K562 (cell line): ENCODE data around the gene TSPAN14. TPM values are rescaled to one million over a fixed set of nuclear protein-coding genes. Genes with fewer than 3 reads are reported as not detected.

Experiments
- BCL6 ChIP-seq: fragments of 250-450 bp; sonication (Bioruptor Pico); IDR thresholded peaks from 2 replicates; pipeline ENCODE4 v1.4.0; 2020
- BRF1 ChIP-seq: IDR thresholded peaks from 3 replicates; pipeline ENCODE4 v1.6.1; 2011; ENCODE audit warnings: borderline replicate concordance, mild to moderate bottlenecking; ENCODE audit not compliant: insufficient read length; ENCODE audit errors: extremely low read depth
- CBX5 ChIP-seq: IDR thresholded peaks from 2 replicates; pipeline ENCODE4 v1.6.1; 2014; ENCODE audit warnings: low read depth, borderline replicate concordance
- CTBP1 ChIP-seq: fragments of 450-650 bp; IDR thresholded peaks from 2 replicates; pipeline ENCODE4 v1.6.1; 2016; ENCODE audit warnings: borderline replicate concordance
- CXXC5 ChIP-seq: fragments of 250-450 bp; sonication (Bioruptor Pico); IDR thresholded peaks from 2 replicates; pipeline ENCODE4 v1.8.0; 2022; ENCODE audit warnings: inconsistent platforms, mild to moderate bottlenecking, moderate library complexity
- DPF2 ChIP-seq: fragments of 450-650 bp; IDR thresholded peaks from 2 replicates; pipeline ENCODE4 v1.6.1; 2016
- HMBOX1 ChIP-seq: sonication (generic); IDR thresholded peaks from 2 replicates; pipeline ENCODE4 v1.6.1; 2016
- HMGN3 ChIP-seq: IDR thresholded peaks from 2 replicates; pipeline ENCODE4 v1.6.1; 2011; ENCODE audit warnings: borderline replicate concordance, low read depth, mild to moderate bottlenecking, mixed read lengths, low read length; ENCODE audit not compliant: insufficient read length; ENCODE audit errors: extremely low read depth
- MAFK ChIP-seq: IDR thresholded peaks from 2 replicates; pipeline ENCODE4 v1.6.1; 2011; ENCODE audit warnings: low read length, improper control_type of control experiment
- MYNN ChIP-seq, 2 experiments: sonication (generic); formaldehyde crosslinking in 1 of 2; IDR thresholded peaks; 2 replicates each; pipeline versions ENCODE4 v1.5.0 to v1.6.1; 2016 to 2020; ENCODE audit warnings: antibody characterized with exemption in 1 of 2, missing genetic modification reagents in 1 of 2
- NFIC ChIP-seq: fragments of 450-650 bp; IDR thresholded peaks from 2 replicates; pipeline ENCODE4 v1.6.1; 2017; ENCODE audit warnings: mild to moderate bottlenecking, inconsistent platforms
- NR1H2 ChIP-seq: sonication (generic); formaldehyde crosslinking; IDR thresholded peaks from 2 replicates; pipeline ENCODE4 v1.4.0; 2020; ENCODE audit warnings: mild to moderate bottlenecking, missing genetic modification reagents
- PHB ChIP-seq: fragments of 250-450 bp; sonication (Bioruptor Pico); IDR thresholded peaks from 2 replicates; pipeline ENCODE4 v1.5.0; 2021
- RB1 ChIP-seq: fragments of 450-650 bp; IDR thresholded peaks from 2 replicates; pipeline ENCODE4 v1.6.1; 2017; ENCODE audit warnings: low read depth, mild to moderate bottlenecking
- RCOR1 ChIP-seq, 2 experiments: IDR thresholded peaks; 2 replicates each; pipeline ENCODE4 v1.6.1; 2012; ENCODE audit warnings: low read depth in 2 of 2, low read length in 2 of 2, borderline replicate concordance in 1 of 2, improper control_type of control experiment in 1 of 2
- TCF7L2 ChIP-seq: fragments of 150-350 bp; IDR thresholded peaks from 2 replicates; pipeline ENCODE4 v1.6.1; 2016; ENCODE audit warnings: low read depth, mild to moderate bottlenecking, low read length, moderate library complexity
- ZBTB11 ChIP-seq, 3 experiments: fragments of 200-800 bp in 1 of 3; fragments of 250-450 bp in 1 of 3; fragments of 450-650 bp in 1 of 3; sonication (Bioruptor Pico) in 1 of 3; sonication (Bioruptor generic) in 1 of 3; formaldehyde crosslinking in 1 of 3; IDR thresholded peaks; 2 replicates each; pipeline versions ENCODE4 v1.6.1 to v1.8.0; 2016 to 2022; ENCODE audit warnings: mild to moderate bottlenecking in 2 of 3, missing genetic modification characterization in 2 of 3, missing compliant biosample characterization in 1 of 3, moderate library complexity in 1 of 3
- ZNF217 ChIP-seq: sonication (generic); formaldehyde crosslinking; IDR thresholded peaks from 2 replicates; pipeline ENCODE4 v1.8.0; 2022; ENCODE audit warnings: mild to moderate bottlenecking, missing genetic modification reagents
- ZNF592 ChIP-seq: fragments of 450-650 bp; IDR thresholded peaks from 2 replicates; pipeline ENCODE4 v1.6.1; 2017; ENCODE audit warnings: antibody characterized with exemption, mild to moderate bottlenecking
- polyA plus RNA-seq, 8 experiments: library from polyadenylated mRNA; depleted of rRNA in 4 of 8; stranded (reverse) in 5 of 8; unstranded in 3 of 8; fragments of >200 nt; fragmentation: Nextera tagmentation in 2 of 8; fragmentation: Illumina TruSeq in 1 of 8; extraction: Ambion mirVana in 2 of 8; extraction: Trizol in 1 of 8; gene quantifications; 2 replicates each; pipeline versions ENCODE4 v1.2.1 to v1.2.3, GENCODE V29; 2011 to 2014; ENCODE audit warnings: inconsistent platforms in 1 of 8, missing spikeins in 1 of 8
- total RNA-seq, 7 experiments: library from RNA; depleted of rRNA in 6 of 7; stranded (reverse); fragments of >200 nt in 6 of 7; fragmentation: Illumina TruSeq in 2 of 7; extraction: Trizol in 2 of 7; gene quantifications; 2 replicates each; pipeline versions ENCODE4 v1.2.1 to v1.2.3, GENCODE V29; 2011 to 2021; ENCODE audit warnings: low replicate concordance in 1 of 7

The TSPAN14 gene
- total and polyA plus RNA-seq, 9 of the 15 experiments (the other 6 are each of a cell fraction or from before 2014, with no cell fraction given): 5.8 to 92.9 (median 23.3) TPM

- 0 out of 6 replicates have a peak, but pooled peaks of 1 of the 3 experiments have one; percentile 24 for TF ChIP-seq ZBTB11 (CRISPR knock-in tag; IDR thresholded peaks at IDR 0.05)
- no peak for TF ChIP-seq TCF7L2
- TF ChIP-seq HMBOX1: peak; percentile 53; the same call in 1 of the 2 replicates
- TF ChIP-seq CTBP1: peak; percentile 94
- TF ChIP-seq NR1H2: no peak
- 0 out of 2 replicates have a peak, but pooled peaks have one; percentile 48 for TF ChIP-seq RB1
- no peak for TF ChIP-seq BCL6 (CRISPR knock-in tag)
- TF ChIP-seq CBX5: no peak
- peak; percentile 74 to 94; a peak in 3 of 4 replicates for TF ChIP-seq RCOR1 (IDR thresholded peaks at IDR 0.05; ENCODE audit: borderline replicate concordance in 1 of 2, low read depth in 2 of 2, low read length in 2 of 2)
- TF ChIP-seq CXXC5 (CRISPR knock-in tag): peak; percentile 54
- peak; percentile 85; the same call in 1 of the 2 replicates for TF ChIP-seq ZNF592
- peak; percentile 52 for TF ChIP-seq HMGN3
- TF ChIP-seq PHB: no peak
- no peak for TF ChIP-seq MAFK
- TF ChIP-seq DPF2: peak; percentile 92
- no peak for TF ChIP-seq BRF1
- peak; percentile 80; the same call in 1 of the 2 replicates for TF ChIP-seq MYNN (IDR thresholded peaks at IDR 0.05)
- TF ChIP-seq MYNN (CRISPR knock-in tag; IDR thresholded peaks at IDR 0.05): no peak
- peak; percentile 87 for TF ChIP-seq NFIC
- TF ChIP-seq ZNF217 (CRISPR knock-in tag): no peak
These were observed 50.2 kb downstream of the TSPAN14 start (continued) for GRCh38 chr10:80504158-80504811.
